GM18499 (cell line): ENCODE results near the gene BCS1L.

Source experiments
- ATAC-seq: cut with Tn5 transposase; IDR thresholded peaks from one replicate; pipeline ENCODE4 v1.9.1; 2021; ENCODE audit warnings: moderate number of reproducible peaks; ENCODE audit not compliant: insufficient read depth, unreplicated experiment

The BCS1L gene

DNA sequence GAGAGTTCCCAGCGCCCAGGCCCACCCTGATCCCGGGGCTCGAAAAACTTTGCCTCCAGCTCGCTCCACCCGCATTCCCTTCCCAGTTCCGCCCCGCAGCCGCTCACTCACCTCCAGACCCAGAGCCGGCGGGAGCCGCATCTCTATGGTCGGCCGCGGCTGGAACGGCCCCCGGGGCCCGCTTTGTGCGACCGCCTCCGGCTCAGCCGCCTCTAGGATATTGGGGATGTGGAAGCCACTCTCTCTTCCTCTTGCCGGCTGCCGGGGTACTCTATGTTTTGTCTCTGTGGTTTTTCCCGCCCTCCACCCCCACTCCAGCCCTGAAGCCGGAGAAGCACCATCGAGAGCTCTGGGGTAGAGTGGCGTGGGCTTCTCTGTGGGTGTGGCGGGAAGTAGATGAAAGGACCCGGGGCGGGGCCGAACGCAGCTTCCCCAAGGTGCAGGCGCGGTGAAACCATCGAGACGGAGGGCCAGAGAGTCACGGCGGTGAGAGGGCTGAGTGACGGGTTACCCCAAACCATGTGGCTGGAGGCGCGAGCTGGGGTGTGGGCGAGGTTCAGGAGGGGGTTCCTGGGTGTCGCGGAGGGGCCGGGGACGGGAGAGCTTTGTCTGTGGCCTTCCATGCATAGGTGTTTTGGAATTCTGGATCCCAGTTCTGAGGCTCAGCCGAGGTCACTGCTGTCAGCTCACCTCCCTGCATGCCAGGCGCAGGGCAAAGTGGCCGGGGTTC lies at the start of gene BCS1L, which contains the start of gene ZNF142:
Gene BCS1L, plus strand, starts transcription at position 426 of the 730 bp plus-strand sequence. CDS start 1,305 bp downstream, outside the sequence.
Gene ZNF142, minus strand, starts transcription at position 366 of the 730 bp plus-strand sequence. CDS start 3,194 bp downstream, outside the sequence.
- peak; percentile 43 for ATAC-seq

DNA sequence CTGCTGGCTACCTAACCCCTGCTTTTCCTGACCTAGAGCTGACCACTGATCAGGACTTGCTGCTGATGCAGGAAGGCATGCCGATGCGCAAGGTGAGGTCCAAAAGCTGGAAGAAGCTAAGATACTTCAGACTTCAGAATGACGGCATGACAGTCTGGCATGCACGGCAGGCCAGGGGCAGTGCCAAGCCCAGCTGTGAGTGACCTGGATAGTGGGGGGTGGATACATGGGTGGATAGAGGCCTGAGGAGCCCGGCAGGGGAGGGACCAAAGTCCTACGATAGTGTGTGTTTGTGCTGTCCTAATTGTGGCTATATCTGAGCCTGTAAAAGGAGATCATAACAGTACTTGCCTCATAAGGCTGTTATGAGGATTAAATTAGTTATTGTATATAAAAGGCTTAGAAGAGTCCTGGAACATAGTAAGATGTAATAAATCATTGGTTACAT lies 43.6 kb upstream of the BCS1L start:
- no peak for ATAC-seq

DNA sequence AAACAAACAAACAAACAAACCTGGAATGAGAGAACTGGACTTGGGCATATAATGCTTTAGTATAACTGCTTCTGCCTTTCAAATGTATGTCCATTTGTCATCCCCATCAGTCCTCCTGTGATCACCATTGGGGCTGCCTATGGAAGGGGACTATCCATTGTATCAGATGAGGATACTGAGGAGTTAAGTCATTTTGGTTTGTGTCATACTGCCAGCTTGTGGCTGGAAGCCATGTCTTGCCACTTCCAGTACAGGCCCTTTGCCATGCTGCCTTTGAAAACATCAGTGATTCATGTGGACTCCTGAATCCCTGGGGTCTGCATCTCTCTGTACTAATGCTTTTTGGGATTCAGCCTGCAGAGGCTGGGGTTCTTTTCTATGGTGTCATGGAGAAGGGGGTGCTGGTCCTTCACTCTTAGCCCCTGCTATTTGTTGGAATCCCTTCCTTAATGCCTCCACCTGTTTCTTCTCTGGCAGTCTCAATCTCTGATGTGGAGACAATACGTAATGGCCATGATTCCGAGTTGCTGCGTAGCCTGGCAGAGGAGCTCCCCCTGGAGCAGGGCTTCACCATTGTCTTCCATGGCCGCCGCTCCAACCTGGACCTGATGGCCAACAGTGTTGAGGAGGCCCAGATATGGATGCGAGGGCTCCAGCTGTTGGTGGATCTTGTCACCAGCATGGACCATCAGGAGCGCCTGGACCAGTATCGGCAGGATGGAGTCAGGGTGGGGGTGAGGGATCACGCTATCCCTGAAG lies 41.2 kb upstream of the BCS1L start:
- ATAC-seq: no peak

- ATAC-seq: no peak
Measured at GRCh38 chr2:218621007-218621406, 38.5 kb upstream of the BCS1L start.

GRCh38 chr2:218622606-218623365 lies 36.7 kb upstream of the BCS1L start:
- no peak for ATAC-seq

GRCh38 chr2:218623366-218623705 lies 36.1 kb upstream of the BCS1L start:
- ATAC-seq: no peak

GRCh38 chr2:218626369-218626768 lies 33.1 kb upstream of the BCS1L start:
- ATAC-seq: no peak

GRCh38 chr2:218627939-218628338 lies 31.5 kb upstream of the BCS1L start:
- no peak for ATAC-seq

- ATAC-seq: no peak
Measured at GRCh38 chr2:218631837-218632236, 27.6 kb upstream of the BCS1L start.

DNA sequence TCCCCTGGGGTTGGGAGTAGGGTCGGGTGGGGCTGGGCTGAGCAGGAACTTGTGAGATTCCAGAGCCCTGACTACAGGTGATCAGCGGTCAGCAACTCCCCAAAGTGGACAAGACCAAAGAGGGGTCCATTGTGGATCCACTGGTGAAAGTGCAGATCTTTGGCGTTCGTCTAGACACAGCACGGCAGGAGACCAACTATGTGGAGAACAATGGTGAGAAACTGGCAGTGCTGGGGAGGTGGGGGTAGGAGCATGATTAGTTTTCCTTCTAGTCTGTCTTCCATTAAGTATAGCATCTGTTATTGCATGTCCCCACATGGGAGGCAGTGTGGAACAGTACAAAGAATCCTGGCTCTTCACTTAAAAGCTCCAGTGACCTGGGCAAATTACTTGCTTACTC lies 23.8 kb upstream of the BCS1L start:
- ATAC-seq: no peak

DNA sequence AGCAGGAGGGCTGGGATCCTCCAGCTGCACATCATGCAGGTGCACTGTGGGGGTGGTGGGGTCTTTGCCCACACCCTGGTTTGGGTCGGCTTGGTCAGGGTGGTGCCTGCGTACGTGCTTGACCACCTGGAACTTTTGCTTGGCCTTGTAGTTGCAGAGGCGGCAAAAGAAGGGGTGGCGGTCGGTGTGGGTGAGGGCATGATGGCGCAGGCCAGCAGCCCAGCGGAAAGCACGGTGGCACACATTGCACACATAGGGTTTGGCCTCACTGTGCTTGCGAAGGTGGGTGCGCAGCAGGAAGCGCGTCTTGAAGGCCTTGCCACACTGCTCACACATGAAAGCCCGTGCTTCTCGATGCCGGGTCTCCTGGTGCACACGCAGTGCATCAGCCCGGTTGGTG lies 21.1 kb upstream of the BCS1L start:
- ATAC-seq: no peak

DNA sequence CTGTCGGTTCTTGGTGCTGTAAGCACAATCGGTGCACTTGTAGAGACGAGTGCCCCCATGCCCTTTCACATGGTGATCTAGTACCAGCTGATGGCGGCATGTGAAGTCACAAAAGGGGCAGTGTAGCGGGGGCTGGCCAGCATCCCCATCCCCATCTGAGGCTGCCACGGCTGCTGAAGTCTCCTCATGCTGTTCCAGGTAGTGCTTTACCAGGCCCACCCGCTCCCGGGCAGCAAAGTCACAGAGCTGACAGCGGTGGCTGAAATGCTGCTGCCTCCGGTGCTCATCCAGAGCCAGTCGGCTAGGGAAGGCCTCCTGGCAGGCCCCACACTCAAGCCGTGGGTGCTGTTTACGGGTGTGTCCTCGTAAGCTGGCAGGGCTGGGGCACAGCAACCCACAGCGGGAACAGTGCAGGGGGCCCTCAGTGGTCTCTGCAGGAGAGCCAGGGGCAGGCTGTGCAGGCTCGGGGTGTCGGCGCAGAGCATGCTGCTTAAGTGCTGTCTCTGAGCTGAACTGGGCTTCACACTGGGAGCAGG lies 17.3 kb upstream of the BCS1L start:
- no peak for ATAC-seq

DNA sequence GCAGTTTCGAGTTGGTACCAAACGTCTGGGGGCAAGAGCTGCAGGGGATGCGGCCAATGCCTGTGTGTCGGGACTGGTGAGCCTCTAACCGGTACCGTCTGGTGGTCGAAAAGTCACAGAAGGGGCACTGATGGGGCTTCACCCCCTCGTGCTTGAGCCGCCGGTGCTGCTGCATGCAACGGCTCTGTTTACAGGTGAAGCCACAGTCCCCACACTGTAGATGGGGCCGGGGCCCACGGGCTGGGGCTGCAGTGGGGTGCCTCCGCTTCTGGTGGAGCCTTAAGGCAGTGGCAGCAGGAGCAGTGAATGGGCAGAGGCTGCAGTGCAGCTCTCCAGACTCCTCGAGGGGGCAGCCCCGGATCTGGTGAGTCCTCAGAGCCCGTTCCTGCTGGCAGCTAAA lies 16.7 kb upstream of the BCS1L start:
- ATAC-seq: no peak

DNA sequence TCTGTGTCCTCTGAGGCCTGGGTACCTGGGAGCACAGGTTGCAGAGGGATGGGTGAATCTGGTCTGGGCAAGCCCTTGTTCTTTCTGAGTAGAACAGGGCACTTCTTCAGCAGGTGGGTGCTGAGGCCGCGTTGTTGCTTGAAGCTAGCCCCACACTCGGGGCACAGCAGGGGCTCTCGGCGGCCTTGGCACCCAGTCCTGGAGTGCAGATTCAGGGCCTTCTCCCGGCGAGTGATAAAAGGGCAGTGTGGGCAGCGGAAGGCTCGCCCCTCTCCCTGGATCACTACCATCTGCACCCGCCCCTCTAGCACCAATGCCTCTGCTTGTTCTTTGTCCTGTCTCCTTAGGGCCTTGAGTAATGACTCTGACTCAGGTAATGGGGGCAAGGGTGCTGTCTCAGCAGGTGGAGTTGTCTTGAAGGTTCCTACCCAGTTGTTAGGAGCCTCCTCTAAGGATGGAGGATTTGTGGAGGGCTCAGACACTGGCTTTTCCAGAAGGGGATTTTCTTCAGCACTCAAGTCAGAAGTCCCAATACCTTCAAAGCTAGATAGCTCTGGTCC lies 15.7 kb upstream of the BCS1L start:
- ATAC-seq: no peak

GRCh38 chr2:218644721-218645120 lies 14.8 kb upstream of the BCS1L start:
- no peak for ATAC-seq

GRCh38 chr2:218645126-218645525 lies 14.4 kb upstream of the BCS1L start:
- no peak for ATAC-seq

GRCh38 chr2:218648088-218648786 lies 11.2 kb upstream of the BCS1L start:
- ATAC-seq: no peak

DNA sequence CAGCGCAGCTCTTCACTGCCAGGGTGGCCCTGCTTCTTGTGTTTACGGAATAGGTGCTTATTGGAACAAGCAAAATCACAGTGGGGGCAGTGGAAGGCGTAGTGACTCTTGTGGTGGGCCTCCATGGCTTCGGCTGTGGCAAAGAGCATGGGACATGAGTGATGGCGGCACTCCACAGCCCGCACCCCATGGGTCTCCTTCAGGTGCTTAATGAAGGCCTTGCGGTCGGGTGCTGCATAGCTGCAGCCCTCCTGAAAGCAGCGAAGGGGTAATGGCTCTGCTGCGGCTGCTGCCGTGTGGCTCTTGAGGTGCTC lies 10.7 kb upstream of the BCS1L start:
- ATAC-seq: no peak

DNA sequence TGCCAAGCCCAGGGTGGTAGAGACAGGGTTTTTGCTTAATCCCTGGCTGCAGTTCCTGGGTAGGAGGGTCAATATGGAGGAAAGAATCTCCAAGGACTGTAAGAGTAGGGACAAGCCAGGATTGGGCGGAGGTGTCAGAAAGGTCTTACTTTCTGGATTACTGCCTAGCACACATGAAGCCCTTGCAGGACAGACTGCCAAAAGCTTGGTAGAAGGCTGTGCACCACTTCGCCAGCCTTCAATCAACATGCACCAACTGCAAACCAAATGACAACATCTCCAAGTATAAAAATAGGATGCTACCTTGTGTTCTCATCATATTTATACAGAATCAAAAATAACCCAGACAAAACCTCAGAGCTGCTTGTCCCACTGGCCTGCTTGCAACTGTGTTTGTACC lies 3.7 kb upstream of the BCS1L start:
- ATAC-seq: no peak

- peak; percentile 49 for ATAC-seq
Measured at GRCh38 chr2:218658671-218659257, 719 bp upstream of the BCS1L start.
